Measurements from ENCODE around the gene UPK3B. TPM values are rescaled to one million over a fixed set of nuclear protein-coding genes. Genes with fewer than 3 reads are reported as not detected.
"Not testable (repeated sequence)": the region's sequence is repeated elsewhere in the genome, so short reads cannot be mapped to it uniquely, and the experiment has no call there.

Gene UPK3B
- total RNA-seq, 1 experiment from 2014 or later = not detected

DNA sequence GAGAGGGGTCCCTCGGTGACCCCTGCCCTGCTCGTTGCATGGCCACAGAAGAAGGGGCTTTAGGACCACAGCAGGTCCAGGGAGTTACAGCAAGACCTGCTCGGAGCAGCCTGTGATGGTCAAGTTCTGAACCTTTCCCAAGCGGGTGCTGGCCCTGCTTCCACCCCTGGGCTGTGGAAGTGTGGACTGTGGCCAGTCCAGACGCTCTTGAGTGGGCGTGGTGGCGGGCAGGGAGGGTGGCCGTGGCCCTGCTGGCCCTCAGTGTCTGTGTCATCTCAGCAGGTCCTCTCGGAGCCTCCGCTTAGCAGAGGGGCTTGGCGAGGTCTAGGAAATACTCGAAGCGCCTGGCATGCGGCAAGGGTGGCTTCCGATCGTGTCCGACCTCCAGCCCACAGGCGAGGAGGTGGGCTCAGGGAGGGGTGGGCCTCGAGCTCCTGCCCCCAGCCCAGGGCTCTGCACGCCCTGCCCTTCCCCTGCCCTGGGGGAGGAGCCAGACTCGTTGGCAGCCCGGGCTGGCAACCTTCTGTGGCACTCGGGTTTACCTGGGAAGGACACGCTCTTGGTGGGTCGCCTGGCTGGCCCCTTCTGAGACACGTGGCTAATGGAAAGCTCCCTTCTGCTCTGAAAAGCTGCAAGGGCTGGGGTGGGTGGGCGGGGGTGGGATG is 12.3 kb upstream of the UPK3B start:
- CTCF ChIA-PET; H3K4me3 ChIP-seq (ENCODE audit: low read depth, low read length, poor library complexity, severe bottlenecking); POLR2A ChIA-PET (ENCODE audit: low non-redundant PET); H3K36me3 ChIP-seq (ENCODE audit: insufficient read depth, low read length, poor library complexity, severe bottlenecking); DNase-seq (ENCODE audit: low spot score); H3K4me1 ChIP-seq (ENCODE audit: insufficient read depth, low read length, poor library complexity, severe bottlenecking); BruUV-seq (replicated peaks); H3K27me3 ChIP-seq (replicated peaks; ENCODE audit: insufficient read depth, low read depth, low read length, poor library complexity); H3K9me3 ChIP-seq (ENCODE audit: low read depth, low read length, poor library complexity, severe bottlenecking); intact Hi-C loops (cut with micrococcal nuclease; ENCODE audit: unreplicated experiment); H3K27ac ChIP-seq (ENCODE audit: low read depth, low read length, poor library complexity, severe bottlenecking): not testable (repeated sequence)

DNA sequence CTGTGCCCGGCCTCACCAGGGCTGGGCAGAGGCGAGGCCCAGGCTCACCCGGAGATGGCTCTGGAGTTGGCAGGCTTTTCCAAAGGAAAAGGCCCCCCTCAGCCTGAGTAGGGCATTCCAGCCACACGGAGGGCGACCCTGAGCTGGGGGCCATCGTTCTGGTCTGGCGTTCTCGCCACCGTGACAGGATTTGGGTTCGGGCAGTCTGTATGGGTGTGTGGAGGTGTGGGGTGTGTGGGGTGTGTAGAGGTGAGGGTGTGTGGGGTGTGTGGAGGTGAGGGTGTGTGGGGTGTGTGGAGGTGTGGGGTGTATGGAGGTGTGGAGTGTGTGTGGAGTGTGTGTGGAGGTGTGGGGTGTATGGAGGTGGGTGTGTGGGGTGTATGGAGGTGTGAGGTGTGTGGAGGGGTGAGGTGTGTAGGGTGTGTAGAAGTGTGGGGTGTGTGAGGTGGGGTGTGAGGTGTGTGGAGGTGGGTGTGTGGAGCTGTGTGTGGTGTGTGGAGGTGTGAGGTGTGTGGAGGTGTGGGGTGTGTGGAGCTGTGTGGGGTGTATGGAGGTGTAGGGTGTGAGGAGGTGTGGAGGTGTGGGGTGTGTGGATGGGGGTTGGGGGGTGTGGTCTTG is 11.7 kb upstream of the UPK3B start:
- POLR2A ChIA-PET (ENCODE audit: low non-redundant PET); CTCF ChIA-PET: not testable (repeated sequence)

DNA sequence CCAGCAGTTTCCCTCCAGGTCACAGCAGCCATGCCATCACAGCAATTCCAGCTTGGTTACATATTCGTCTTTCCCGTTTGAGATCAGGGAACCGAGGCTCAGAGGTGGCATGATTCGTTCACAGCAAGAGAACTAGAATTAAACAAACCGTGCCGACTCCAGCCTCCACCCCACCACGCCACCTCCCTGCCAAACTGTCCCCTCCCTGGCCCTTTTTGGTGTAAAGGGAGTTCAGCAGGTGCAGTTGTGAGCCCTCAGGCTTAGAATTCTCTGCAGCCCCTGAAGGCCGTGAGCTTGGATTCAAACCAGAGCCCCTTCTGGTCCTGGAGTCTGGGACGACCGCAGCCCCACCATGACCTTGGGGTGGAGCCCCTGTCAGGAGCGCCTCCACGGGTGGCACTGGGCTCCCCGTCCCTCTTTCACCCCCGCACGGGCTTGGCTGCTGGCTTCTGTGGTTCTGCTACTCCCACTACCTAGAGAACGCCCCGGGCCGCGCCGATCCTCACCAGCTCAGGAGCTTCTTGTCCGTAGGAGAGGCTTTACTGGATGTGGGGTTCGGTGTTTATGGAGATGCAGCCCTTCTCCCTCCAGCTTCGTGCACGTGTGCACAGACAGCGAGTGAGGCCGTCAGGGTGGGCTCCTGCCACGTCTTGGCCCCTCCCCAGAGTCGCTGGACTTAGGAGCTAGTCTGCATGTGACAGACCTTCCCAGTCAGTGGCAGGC is 11.0 kb upstream of the UPK3B start:
- H3K36me3 ChIP-seq (ENCODE audit: insufficient read depth, low read length, poor library complexity, severe bottlenecking); intact Hi-C loops (cut with micrococcal nuclease; ENCODE audit: unreplicated experiment); DNase-seq (ENCODE audit: low spot score); H3K27ac ChIP-seq (ENCODE audit: low read depth, low read length, poor library complexity, severe bottlenecking); H3K4me3 ChIP-seq (ENCODE audit: low read depth, low read length, poor library complexity, severe bottlenecking); POLR2A ChIA-PET (ENCODE audit: low non-redundant PET); CTCF ChIA-PET; H3K4me1 ChIP-seq (ENCODE audit: insufficient read depth, low read length, poor library complexity, severe bottlenecking); BruUV-seq (replicated peaks); H3K9me3 ChIP-seq (ENCODE audit: low read depth, low read length, poor library complexity, severe bottlenecking); H3K27me3 ChIP-seq (replicated peaks; ENCODE audit: insufficient read depth, low read depth, low read length, poor library complexity): not testable (repeated sequence)

More for the DNA sequence above, 11.7 kb upstream of the UPK3B start:
- H3K4me3 ChIP-seq (ENCODE audit: low read depth, low read length, poor library complexity, severe bottlenecking); H3K36me3 ChIP-seq (ENCODE audit: insufficient read depth, low read length, poor library complexity, severe bottlenecking); H3K27me3 ChIP-seq (replicated peaks; ENCODE audit: insufficient read depth, low read depth, low read length, poor library complexity); DNase-seq (ENCODE audit: low spot score); H3K4me1 ChIP-seq (ENCODE audit: insufficient read depth, low read length, poor library complexity, severe bottlenecking); H3K9me3 ChIP-seq (ENCODE audit: low read depth, low read length, poor library complexity, severe bottlenecking); H3K27ac ChIP-seq (ENCODE audit: low read depth, low read length, poor library complexity, severe bottlenecking); intact Hi-C loops (cut with micrococcal nuclease; ENCODE audit: unreplicated experiment); BruUV-seq (replicated peaks): not testable (repeated sequence)

DNA sequence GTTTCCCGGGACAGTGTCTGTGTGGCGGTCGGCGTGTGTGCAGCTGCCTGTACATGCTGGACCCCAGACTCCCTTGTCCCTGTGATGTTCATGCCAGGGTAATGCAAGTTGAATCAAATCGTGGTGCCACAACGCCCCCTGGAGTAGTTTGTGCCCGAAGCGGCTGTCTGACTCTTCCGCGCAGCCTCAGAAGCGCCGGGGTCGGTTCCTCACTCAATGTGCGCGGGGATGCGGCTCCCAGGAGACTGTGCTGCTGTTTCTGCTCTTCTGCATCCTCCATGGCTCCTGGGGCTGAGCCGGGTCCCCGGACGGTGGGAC is 10.5 kb upstream of the UPK3B start:
- H3K4me1 ChIP-seq (ENCODE audit: insufficient read depth, low read length, poor library complexity, severe bottlenecking); BruUV-seq (replicated peaks); DNase-seq (ENCODE audit: low spot score); H3K36me3 ChIP-seq (ENCODE audit: insufficient read depth, low read length, poor library complexity, severe bottlenecking); intact Hi-C loops (cut with micrococcal nuclease; ENCODE audit: unreplicated experiment); H3K27me3 ChIP-seq (replicated peaks; ENCODE audit: insufficient read depth, low read depth, low read length, poor library complexity); H3K9me3 ChIP-seq (ENCODE audit: low read depth, low read length, poor library complexity, severe bottlenecking); H3K27ac ChIP-seq (ENCODE audit: low read depth, low read length, poor library complexity, severe bottlenecking); POLR2A ChIA-PET (ENCODE audit: low non-redundant PET); CTCF ChIA-PET; H3K4me3 ChIP-seq (ENCODE audit: low read depth, low read length, poor library complexity, severe bottlenecking): not testable (repeated sequence)

DNA sequence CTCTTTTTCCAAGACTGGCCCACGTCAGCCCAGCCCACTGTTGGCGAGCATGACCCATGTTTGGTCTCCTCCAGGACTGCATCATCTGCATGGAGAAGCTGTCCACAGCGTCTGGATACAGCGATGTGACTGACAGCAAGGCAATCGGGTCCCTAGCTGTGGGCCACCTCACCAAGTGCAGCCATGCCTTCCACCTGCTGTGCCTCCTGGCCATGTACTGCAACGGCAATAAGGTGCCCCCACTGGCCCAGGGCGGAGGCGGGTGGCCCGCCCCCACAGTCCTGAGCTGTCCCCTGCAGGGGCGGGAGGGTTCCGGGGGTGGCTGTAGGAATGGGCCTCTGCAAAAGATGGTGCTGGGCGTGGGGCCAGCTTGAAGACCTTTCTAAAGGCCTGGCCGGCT is 8.1 kb upstream of the UPK3B start:
- H3K4me3 ChIP-seq (ENCODE audit: low read depth, low read length, poor library complexity, severe bottlenecking); H3K27me3 ChIP-seq (replicated peaks; ENCODE audit: insufficient read depth, low read depth, low read length, poor library complexity); H3K36me3 ChIP-seq (ENCODE audit: insufficient read depth, low read length, poor library complexity, severe bottlenecking); H3K9me3 ChIP-seq (ENCODE audit: low read depth, low read length, poor library complexity, severe bottlenecking); CTCF ChIA-PET; H3K27ac ChIP-seq (ENCODE audit: low read depth, low read length, poor library complexity, severe bottlenecking); intact Hi-C loops (cut with micrococcal nuclease; ENCODE audit: unreplicated experiment); BruUV-seq (replicated peaks); H3K4me1 ChIP-seq (ENCODE audit: insufficient read depth, low read length, poor library complexity, severe bottlenecking); POLR2A ChIA-PET (ENCODE audit: low non-redundant PET); DNase-seq (ENCODE audit: low spot score): not testable (repeated sequence)

DNA sequence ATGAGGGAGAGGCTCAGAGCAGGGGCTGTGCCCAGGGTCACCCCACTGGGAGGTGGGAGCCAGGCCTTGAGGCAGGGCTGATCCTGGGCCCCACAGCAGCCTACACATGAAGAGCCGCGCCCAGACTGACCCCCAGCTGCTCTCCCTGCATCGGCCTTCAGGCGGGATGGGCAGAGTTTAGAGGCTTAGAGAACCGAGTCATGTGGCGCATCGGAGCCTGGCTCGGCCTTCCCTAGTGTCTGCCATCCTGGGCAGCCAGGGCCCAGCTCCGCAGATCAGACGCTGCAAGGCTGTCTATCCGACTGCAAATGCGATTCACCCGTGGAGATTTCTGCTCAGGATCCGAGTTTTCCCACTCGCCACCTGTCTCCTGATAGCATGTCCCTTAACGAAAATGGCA is 7.5 kb upstream of the UPK3B start:
- CTCF ChIA-PET; H3K4me1 ChIP-seq (ENCODE audit: insufficient read depth, low read length, poor library complexity, severe bottlenecking); BruUV-seq (replicated peaks); H3K9me3 ChIP-seq (ENCODE audit: low read depth, low read length, poor library complexity, severe bottlenecking); H3K27me3 ChIP-seq (replicated peaks; ENCODE audit: insufficient read depth, low read depth, low read length, poor library complexity); intact Hi-C loops (cut with micrococcal nuclease; ENCODE audit: unreplicated experiment); H3K27ac ChIP-seq (ENCODE audit: low read depth, low read length, poor library complexity, severe bottlenecking); H3K4me3 ChIP-seq (ENCODE audit: low read depth, low read length, poor library complexity, severe bottlenecking); H3K36me3 ChIP-seq (ENCODE audit: insufficient read depth, low read length, poor library complexity, severe bottlenecking); POLR2A ChIA-PET (ENCODE audit: low non-redundant PET); DNase-seq (ENCODE audit: low spot score): not testable (repeated sequence)

DNA sequence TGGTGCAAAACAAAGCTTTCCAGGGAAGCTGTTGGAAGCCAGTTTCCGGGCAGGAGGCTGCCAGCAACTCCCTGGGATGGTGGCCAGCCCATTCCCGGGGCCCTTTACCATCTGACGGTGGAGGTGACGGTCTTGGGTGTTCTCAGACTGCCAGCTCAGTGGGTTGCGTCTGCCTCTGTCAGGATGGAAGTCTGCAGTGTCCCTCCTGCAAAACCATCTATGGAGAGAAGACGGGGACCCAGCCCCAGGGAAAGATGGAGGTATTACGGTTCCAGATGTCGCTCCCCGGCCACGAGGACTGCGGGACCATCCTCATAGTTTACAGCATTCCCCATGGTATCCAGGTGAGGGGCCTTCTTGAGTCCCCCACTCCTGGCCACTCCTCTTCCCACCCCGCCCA is 7.1 kb upstream of the UPK3B start:
- BruUV-seq (replicated peaks); CTCF ChIA-PET; POLR2A ChIA-PET (ENCODE audit: low non-redundant PET); H3K27me3 ChIP-seq (replicated peaks; ENCODE audit: insufficient read depth, low read depth, low read length, poor library complexity); intact Hi-C loops (cut with micrococcal nuclease; ENCODE audit: unreplicated experiment); H3K4me3 ChIP-seq (ENCODE audit: low read depth, low read length, poor library complexity, severe bottlenecking); H3K36me3 ChIP-seq (ENCODE audit: insufficient read depth, low read length, poor library complexity, severe bottlenecking); DNase-seq (ENCODE audit: low spot score); H3K9me3 ChIP-seq (ENCODE audit: low read depth, low read length, poor library complexity, severe bottlenecking); H3K4me1 ChIP-seq (ENCODE audit: insufficient read depth, low read length, poor library complexity, severe bottlenecking); H3K27ac ChIP-seq (ENCODE audit: low read depth, low read length, poor library complexity, severe bottlenecking): not testable (repeated sequence)

Measured in A673 (cell line).